ENCODE data around the gene DTNB. TPM values are rescaled to one million over a fixed set of nuclear protein-coding genes. Genes with fewer than 3 reads are reported as not detected.
A peak's percentile ranks its signal among the peaks of the same experiment; 100 is the strongest.

The DTNB gene
- total and polyA plus RNA-seq, 12 donors: 4.7 to 27.5 (median 9.4) TPM

DNA sequence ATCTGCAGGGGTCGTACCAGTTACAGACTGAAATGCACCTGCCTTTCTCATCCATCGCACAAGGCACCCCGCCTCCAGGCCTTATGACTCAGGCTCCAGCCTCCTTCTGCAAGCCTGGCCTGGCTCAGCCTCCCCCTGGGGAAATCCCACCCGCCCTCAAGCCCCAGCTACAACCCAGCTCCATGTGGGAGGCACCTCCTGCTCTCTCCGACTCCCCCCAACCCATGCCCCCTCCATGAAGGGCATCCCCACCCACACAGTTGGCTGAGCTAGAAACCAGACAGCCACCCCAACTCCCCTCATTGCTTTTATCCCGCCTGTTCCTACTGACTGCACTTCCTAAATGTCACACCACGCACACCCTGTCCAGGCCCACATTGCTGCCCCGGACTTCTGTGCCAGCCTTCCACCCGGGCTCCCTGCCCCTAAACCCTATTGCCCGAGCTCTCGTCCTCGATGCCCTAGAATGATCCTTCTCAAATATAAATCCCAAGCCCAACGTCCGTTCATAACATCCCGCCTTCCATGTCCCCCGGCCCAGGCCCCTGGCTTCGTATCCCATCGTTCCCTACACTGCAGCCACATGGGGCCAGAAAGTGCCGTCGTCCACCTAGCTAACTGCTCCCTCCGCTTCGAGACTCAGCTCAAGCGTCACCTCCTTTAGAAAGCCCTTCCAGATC is 341.6 kb downstream of the DTNB start:
- no peak for DNase-seq
- H3K27me3 ChIP-seq: no peaks in the 10 kb centered on the region
- peak overlapping the region in 1 of 5 donors; percentile 49 for H3K27ac ChIP-seq
- intact Hi-C loops (cut with DNase I): no loop called here
- no peaks in the 10 kb centered on the region for H3K36me3 ChIP-seq (replicated peaks in 1 of 2)
- H3K9me3 ChIP-seq (replicated peaks in 1 of 3): no peaks in the 10 kb centered on the region
- no peak overlapping the region for H3K4me3 ChIP-seq
- peaks cover 11 to 63% of the 10 kb centered on the region in 2 donors for H3K4me1 ChIP-seq (replicated peaks in 1 of 2)
- 73 to 88% (median 82%) methylated on average over 19 to 23 of the region's 23 CpGs for WGBS, 4 donors
- TF ChIP-seq POLR2A (IDR thresholded peaks at IDR 0.05): no peak
- TF ChIP-seq, protein P1, sequence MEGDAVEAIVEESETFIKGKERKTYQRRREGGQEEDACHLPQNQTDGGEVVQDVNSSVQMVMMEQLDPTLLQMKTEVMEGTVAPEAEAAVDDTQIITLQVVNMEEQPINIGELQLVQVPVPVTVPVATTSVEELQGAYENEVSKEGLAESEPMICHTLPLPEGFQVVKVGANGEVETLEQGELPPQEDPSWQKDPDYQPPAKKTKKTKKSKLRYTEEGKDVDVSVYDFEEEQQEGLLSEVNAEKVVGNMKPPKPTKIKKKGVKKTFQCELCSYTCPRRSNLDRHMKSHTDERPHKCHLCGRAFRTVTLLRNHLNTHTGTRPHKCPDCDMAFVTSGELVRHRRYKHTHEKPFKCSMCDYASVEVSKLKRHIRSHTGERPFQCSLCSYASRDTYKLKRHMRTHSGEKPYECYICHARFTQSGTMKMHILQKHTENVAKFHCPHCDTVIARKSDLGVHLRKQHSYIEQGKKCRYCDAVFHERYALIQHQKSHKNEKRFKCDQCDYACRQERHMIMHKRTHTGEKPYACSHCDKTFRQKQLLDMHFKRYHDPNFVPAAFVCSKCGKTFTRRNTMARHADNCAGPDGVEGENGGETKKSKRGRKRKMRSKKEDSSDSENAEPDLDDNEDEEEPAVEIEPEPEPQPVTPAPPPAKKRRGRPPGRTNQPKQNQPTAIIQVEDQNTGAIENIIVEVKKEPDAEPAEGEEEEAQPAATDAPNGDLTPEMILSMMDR (IDR thresholded peaks at IDR 0.05): no peak

DNA sequence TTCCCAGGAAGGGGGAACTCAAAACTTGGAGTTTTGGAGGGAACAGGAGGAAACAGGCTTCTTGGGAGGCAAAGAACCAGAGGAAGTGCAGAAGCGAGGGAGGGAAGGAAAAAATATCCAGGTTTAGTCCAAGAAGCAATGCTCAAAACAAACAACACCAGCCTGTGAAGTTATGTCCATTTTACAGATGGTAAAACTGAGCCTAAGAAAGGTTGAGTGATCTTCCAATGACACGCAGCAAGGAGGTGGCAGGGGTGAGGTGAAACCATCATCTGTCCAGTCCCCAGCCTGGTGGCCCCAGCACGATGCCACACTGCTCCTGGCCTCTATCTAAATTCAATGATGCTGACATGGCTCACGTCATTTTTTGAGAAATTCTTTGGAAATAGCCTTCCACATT is 342.4 kb downstream of the DTNB start:
- intact Hi-C loops (cut with DNase I): no loop called here

DNA sequence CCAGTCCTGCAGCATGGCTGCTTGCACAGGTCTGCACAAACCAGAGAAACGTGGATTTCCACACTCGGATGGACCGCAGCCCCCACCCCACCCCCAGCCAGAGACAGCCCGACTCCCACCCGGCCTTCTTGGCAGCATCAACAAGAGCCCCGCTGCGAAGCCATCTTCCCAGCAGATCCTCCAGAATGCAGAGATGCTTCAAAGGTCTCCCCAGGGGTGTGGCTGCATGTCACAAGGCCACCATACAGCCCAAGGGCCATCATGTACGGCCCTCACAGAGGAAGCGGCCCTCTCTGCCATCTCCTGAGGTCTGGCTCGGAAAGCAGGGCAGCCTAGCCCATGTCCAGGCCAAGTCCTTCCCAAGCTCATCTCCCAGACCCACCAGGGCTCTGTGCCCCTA is 343.1 kb downstream of the DTNB start:
- no peak for DNase-seq
- intact Hi-C loops (cut with DNase I): no loop called here
- TF ChIP-seq POLR2A (IDR thresholded peaks at IDR 0.05): no peak
- TF ChIP-seq, protein P1 (IDR thresholded peaks at IDR 0.05): no peak
- Histone ChIP-seq H3K4me3 (no peak overlapping the region), H3K27ac (no peak overlapping the region), H3K9me3 (replicated peaks in 1 of 3) (no peaks in the 10 kb centered on the region), H3K27me3 (no peaks in the 10 kb centered on the region), H3K4me1 (replicated peaks in 1 of 2) (peaks cover 0 to 53% of the 10 kb centered on the region in 2 donors), H3K36me3 (replicated peaks in 1 of 2) (no peaks in the 10 kb centered on the region)
- 68 to 87% (median 71%) methylated on average over 3 to 10 of the region's 10 CpGs for WGBS, 4 donors

More for the DNA sequence above, 342.4 kb downstream of the DTNB start:
- Histone ChIP-seq H3K27ac (no peak overlapping the region), H3K36me3 (replicated peaks in 1 of 2) (no peaks in the 10 kb centered on the region), H3K4me3 (no peak overlapping the region), H3K9me3 (replicated peaks in 1 of 3) (no peaks in the 10 kb centered on the region), H3K4me1 (replicated peaks in 1 of 2) (peaks cover 3 to 54% of the 10 kb centered on the region in 2 donors), H3K27me3 (no peaks in the 10 kb centered on the region)
- TF ChIP-seq, protein P1 (IDR thresholded peaks at IDR 0.05): no peak
- TF ChIP-seq POLR2A (IDR thresholded peaks at IDR 0.05): no peak
- DNase-seq: no peak
- WGBS, 4 donors: 84 to 93% (median 90%) methylated on average over 4 of the region's 4 CpGs

DNA sequence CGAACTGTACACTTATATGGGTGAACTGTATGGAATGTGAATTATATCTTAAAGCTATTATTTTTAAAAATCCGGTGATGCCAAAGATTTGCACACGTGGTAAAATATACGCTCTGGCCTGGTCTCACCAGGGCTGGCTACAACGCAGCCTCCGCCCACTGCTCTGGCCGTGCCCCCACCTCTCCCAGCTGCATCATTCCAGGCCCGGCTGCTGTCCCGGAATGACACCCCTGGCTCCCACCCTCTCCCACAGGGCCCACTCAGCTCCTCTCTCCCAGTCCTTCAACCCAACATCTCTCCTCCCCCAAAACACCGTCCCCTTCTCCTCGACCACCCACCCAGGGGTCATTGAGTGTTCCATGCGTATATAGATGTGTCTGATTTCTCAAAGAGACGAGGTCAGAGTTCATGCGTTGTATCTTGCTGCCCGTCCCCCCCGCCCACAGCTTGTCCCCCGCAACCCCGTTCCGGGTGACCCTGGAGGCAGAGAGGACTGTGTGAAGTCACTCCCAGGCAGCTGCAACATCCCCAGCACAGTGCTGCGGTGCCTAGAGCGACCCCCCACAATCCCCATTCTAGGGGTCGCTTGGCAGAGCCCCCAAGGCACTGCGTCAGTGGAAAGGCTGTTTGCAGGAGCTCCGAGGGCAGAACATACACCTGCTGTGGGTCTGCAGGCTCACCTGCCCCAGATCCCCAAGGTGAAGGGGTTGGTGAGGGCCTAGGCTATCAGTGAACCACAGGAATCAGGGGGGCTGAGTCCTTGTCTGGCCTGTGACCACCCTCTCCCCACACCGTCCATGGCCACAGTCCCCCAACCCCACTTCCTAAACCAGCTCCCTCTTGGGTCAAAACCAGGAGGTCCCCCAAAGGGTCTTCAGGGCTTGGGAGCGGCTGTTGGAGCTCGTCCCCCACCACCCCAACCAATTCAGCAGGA is 345.0 kb downstream of the DTNB start:
- intact Hi-C loops (cut with DNase I): no loop called here
- no peak overlapping the region for H3K4me3 ChIP-seq
- WGBS, 4 donors: 76 to 85% (median 82%) methylated on average over 19 to 27 of the region's 27 CpGs
- peak overlapping the region in 1 of 5 donors; percentile 24 for H3K27ac ChIP-seq
- H3K9me3 ChIP-seq (replicated peaks in 1 of 3): no peaks in the 10 kb centered on the region
- H3K4me1 ChIP-seq (replicated peaks in 1 of 2): peaks cover 14 to 57% of the 10 kb centered on the region in 2 donors
- TF ChIP-seq POLR2A (IDR thresholded peaks at IDR 0.05): no peak
- TF ChIP-seq, protein P1 (IDR thresholded peaks at IDR 0.05): no peak
- no peaks in the 10 kb centered on the region for H3K36me3 ChIP-seq (replicated peaks in 1 of 2)
- DNase-seq: no peak
- no peaks in the 10 kb centered on the region for H3K27me3 ChIP-seq
